OCI-LY7 (cell line): ENCODE results near the gene INA. TPM values are rescaled to one million over a fixed set of nuclear protein-coding genes. Genes with fewer than 3 reads are reported as not detected.

Experiments
- BruUV-seq: library from RNA; stranded (reverse); fragments of 400-500 nt; replicated peaks from 2 replicates; lab custom pipeline; 2021; lab: Mats Ljungman, UMichigan
- CTCF ChIA-PET: fragments of 300-600 bp; sonication (Branson Sonifier 250); formaldehyde crosslinking; loops from one replicate; lab custom pipeline; 2022; ENCODE audit warnings: antibody characterized with exemption; ENCODE audit not compliant: unreplicated experiment; lab: Charles Lee
- POLR2A ChIA-PET: fragments of 300-600 bp; sonication (Branson Sonifier 250); formaldehyde crosslinking; loops from one replicate; lab custom pipeline; 2022; ENCODE audit warnings: antibody characterized with exemption; lab: Charles Lee
- DNase-seq: peaks from one replicate; pipeline ENCODE4 v3.0.0-alpha.2; 2015; ENCODE audit warnings: low spot score
- H2AFZ ChIP-seq: fragments of 200-600 bp; sonication (generic), shearing (Covaris generic); 2 replicates; pipeline ENCODE4 v1.6.1; 2014; ENCODE audit warnings: mild to moderate bottlenecking, antibody characterized with exemption, low read length, moderate library complexity
- H3K27ac ChIP-seq: fragments of 200-600 bp; sonication (generic); 2 replicates; pipeline ENCODE4 v1.5.1; 2014; ENCODE audit warnings: mixed run types, low read depth, mild to moderate bottlenecking, moderate library complexity, low read length, inconsistent platforms; ENCODE audit not compliant: poor library complexity, severe bottlenecking
- H3K36me3 ChIP-seq: fragments of 200-600 bp; sonication (generic); 2 replicates; pipeline ENCODE4 v1.6.1; 2014; ENCODE audit warnings: mild to moderate bottlenecking, antibody characterized with exemption, low read length, moderate library complexity, mixed read lengths; ENCODE audit not compliant: insufficient read depth
- H3K4me1 ChIP-seq: fragments of 200-600 bp; sonication (generic); 2 replicates; pipeline ENCODE4 v1.5.1; 2014; ENCODE audit warnings: mild to moderate bottlenecking, low read length; ENCODE audit not compliant: insufficient read depth, poor library complexity, severe bottlenecking
- H3K4me2 ChIP-seq: fragments of 200-600 bp; sonication (generic); 2 replicates; pipeline ENCODE4 v1.6.1; 2014; ENCODE audit warnings: mild to moderate bottlenecking, low read length
- H3K4me3 ChIP-seq: fragments of 200-600 bp; sonication (generic); 2 replicates; pipeline ENCODE4 v1.5.1; 2014; ENCODE audit warnings: mild to moderate bottlenecking, low read depth, low read length; ENCODE audit not compliant: poor library complexity, severe bottlenecking
- H3K79me2 ChIP-seq: fragments of 200-600 bp; sonication (generic); 2 replicates; pipeline ENCODE4 v1.6.1; 2016; ENCODE audit warnings: low read depth, mild to moderate bottlenecking, low read length, moderate library complexity, mixed read lengths; ENCODE audit not compliant: insufficient read depth
- H3K9me2 ChIP-seq: fragments of 200-600 bp; sonication (generic); 2 replicates; pipeline ENCODE4 v1.6.1; 2016; ENCODE audit warnings: mild to moderate bottlenecking, low read length, mixed read lengths; ENCODE audit not compliant: insufficient read depth
- H3K9me3 ChIP-seq: fragments of 200-600 bp; sonication (generic); 2 replicates; pipeline ENCODE4 v1.6.1; 2014; ENCODE audit warnings: mild to moderate bottlenecking, mixed run types, low read length, mixed read lengths
- H4K20me1 ChIP-seq: fragments of 200-600 bp; sonication (generic); 2 replicates; pipeline ENCODE4 v1.6.1; 2014; ENCODE audit warnings: mild to moderate bottlenecking, antibody characterized with exemption, low read length, moderate library complexity, mixed read lengths; ENCODE audit not compliant: insufficient read depth
- EZH2phosphoT487 ChIP-seq: fragments of 200-600 bp; sonication (generic); IDR thresholded peaks from 2 replicates; pipeline ENCODE4 v1.6.1; 2018; ENCODE audit warnings: low read depth, borderline replicate concordance, mild to moderate bottlenecking, mixed run types, antibody characterized with exemption, low read length, moderate library complexity, mixed read lengths
- intact Hi-C: fragments of 100-400 bp; cut with micrococcal nuclease; formaldehyde crosslinking; loops from one replicate; pipeline ENCODE4 v1.10.0; 2022; ENCODE audit not compliant: unreplicated experiment
- total RNA-seq, 2 experiments: library from RNA; depleted of rRNA in 1 of 2; stranded (reverse); fragments of >200 nt in 1 of 2; shearing (Covaris generic) in 1 of 2; gene quantifications; 2 replicates each; pipeline ENCODE4 v1.2.3, GENCODE V29; 2014 to 2022
- TF ChIP-seq, protein P1 (sequence below): fragments of 200-600 bp; sonication (generic); conservative IDR thresholded peaks from 2 replicates; pipeline ENCODE4 v1.5.1; 2014; ENCODE audit warnings: mild to moderate bottlenecking, antibody characterized with exemption, low read length, moderate library complexity, mixed read lengths

The INA gene
- total RNA-seq, 2 experiments from 2014 or later: not detected

DNA sequence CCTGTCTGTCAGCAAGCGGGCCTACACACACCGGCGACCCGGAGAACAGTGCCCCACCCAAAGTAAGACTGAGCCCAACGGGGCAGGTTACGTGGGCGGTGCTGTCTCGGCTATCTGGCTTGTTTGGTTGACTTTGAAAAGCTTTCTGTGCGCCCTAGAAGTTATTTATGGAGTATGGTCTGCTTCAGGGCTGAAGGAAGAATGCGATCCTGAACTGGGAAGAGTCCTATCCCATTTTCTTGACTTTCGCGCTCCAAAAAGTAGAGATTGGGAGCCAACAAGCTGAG, 1.5 kb downstream of the INA start:
- ChIA-PET CTCF (no interaction called here), POLR2A (no interaction called here)
- no peak for TF ChIP-seq EZH2phosphoT487
- TF ChIP-seq, protein P1, sequence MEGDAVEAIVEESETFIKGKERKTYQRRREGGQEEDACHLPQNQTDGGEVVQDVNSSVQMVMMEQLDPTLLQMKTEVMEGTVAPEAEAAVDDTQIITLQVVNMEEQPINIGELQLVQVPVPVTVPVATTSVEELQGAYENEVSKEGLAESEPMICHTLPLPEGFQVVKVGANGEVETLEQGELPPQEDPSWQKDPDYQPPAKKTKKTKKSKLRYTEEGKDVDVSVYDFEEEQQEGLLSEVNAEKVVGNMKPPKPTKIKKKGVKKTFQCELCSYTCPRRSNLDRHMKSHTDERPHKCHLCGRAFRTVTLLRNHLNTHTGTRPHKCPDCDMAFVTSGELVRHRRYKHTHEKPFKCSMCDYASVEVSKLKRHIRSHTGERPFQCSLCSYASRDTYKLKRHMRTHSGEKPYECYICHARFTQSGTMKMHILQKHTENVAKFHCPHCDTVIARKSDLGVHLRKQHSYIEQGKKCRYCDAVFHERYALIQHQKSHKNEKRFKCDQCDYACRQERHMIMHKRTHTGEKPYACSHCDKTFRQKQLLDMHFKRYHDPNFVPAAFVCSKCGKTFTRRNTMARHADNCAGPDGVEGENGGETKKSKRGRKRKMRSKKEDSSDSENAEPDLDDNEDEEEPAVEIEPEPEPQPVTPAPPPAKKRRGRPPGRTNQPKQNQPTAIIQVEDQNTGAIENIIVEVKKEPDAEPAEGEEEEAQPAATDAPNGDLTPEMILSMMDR: no peak
- Histone ChIP-seq H3K4me1 (no peaks in the 10 kb centered on the region), H2AFZ (no peak overlapping the region), H3K4me2 (no peak overlapping the region), H3K79me2 (no peaks in the 10 kb centered on the region), H3K9me2 (no peaks in the 10 kb centered on the region), H4K20me1 (no peaks in the 10 kb centered on the region), H3K36me3 (no peaks in the 10 kb centered on the region), H3K4me3 (no peak overlapping the region), H3K9me3 (no peaks in the 10 kb centered on the region), H3K27ac (no peak overlapping the region)
- no peak for DNase-seq
- intact Hi-C loops: no loop called here
- no TSS peak for BruUV-seq

DNA sequence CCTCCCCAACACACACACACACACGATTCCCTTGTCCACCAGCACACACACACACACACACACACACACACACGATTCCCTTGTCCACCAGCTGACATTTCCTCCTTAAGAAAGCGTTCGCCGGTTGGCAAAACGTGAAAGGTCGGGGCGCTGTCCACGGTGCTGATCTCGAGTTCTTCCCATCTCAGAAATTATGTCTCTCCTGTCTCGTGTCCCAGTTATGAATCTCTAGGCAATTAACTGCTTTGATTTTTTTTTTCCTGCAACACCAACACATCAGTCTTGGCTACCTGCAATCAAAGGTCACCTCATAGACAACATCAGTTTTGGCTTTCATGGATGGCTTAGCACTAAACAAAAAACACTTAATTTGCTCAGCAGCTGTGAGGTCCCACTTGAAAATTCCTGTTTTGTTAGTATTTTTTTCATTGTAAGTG, 1.9 kb downstream of the INA start:
- Histone ChIP-seq H3K79me2 (no peaks in the 10 kb centered on the region), H3K4me1 (no peaks in the 10 kb centered on the region), H2AFZ (no peak overlapping the region), H3K36me3 (no peaks in the 10 kb centered on the region), H4K20me1 (no peaks in the 10 kb centered on the region), H3K4me2 (no peak overlapping the region), H3K9me3 (no peaks in the 10 kb centered on the region), H3K4me3 (no peak overlapping the region), H3K9me2 (no peaks in the 10 kb centered on the region), H3K27ac (no peak overlapping the region)
- ChIA-PET POLR2A (interaction anchor here (0.6 to 0.7 kb wide), 3 partner anchors 17 to 316 kb away, joined by 3 read pairs; no protein-coding TSS in a partner anchor), CTCF (no interaction called here)
- no TSS peak for BruUV-seq
- TF ChIP-seq, protein P1: no peak
- no peak for TF ChIP-seq EZH2phosphoT487
- intact Hi-C loops: no loop called here
- peak; percentile 11 for DNase-seq

DNA sequence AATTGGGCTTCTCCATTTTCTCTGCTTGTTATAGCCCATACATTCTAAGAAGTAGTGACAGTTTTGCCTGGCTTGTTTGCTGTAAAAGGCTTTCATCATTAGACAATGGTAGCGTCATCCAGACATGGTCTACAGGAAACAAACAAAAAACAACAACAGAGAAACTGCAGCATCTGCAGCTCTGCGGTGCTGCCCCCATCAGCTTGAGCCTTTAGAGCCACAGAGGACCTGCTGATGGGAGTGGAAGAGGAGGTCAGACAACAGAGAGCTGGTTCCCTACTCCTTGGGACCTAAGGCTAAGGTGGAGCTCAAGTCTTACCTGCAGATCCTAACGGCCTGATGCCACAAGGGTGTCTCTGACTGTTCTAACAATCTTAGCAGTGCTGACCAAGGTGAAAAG, 3.1 kb downstream of the INA start:
- H3K27ac ChIP-seq: no peak overlapping the region
- H4K20me1 ChIP-seq: no peaks in the 10 kb centered on the region
- intact Hi-C loops: no loop called here
- no peak for DNase-seq
- H3K4me3 ChIP-seq: no peak overlapping the region
- ChIA-PET CTCF (no interaction called here), POLR2A (interaction anchor here (0.9 kb wide), 1 partner anchor 299 kb away, joined by 4 read pairs; no protein-coding TSS in a partner anchor)
- TF ChIP-seq EZH2phosphoT487: no peak
- TF ChIP-seq, protein P1: no peak
- H3K36me3 ChIP-seq: no peaks in the 10 kb centered on the region
- H3K9me3 ChIP-seq: no peaks in the 10 kb centered on the region
- H3K4me2 ChIP-seq: no peak overlapping the region
- H3K79me2 ChIP-seq: no peaks in the 10 kb centered on the region
- no peaks in the 10 kb centered on the region for H3K9me2 ChIP-seq
- no peak overlapping the region for H2AFZ ChIP-seq
- no TSS peak for BruUV-seq
- H3K4me1 ChIP-seq: no peaks in the 10 kb centered on the region
